ENCODE results near the gene DRD4. TPM values are rescaled to one million over a fixed set of nuclear protein-coding genes. Genes with fewer than 3 reads are reported as not detected.
"Not testable (repeated sequence)": the region's sequence is repeated elsewhere in the genome, so short reads cannot be mapped to it uniquely, and the experiment has no call there.

DRD4 gene
- total RNA-seq, 1 donor from 2014 or later, result 0.49 TPM

GRCh38 chr11:688681-689080 lies 51.6 kb downstream of the DRD4 start:
- intact Hi-C loops (cut with micrococcal nuclease), result no loop called here
- DNase-seq (no peak), ATAC-seq (ENCODE audit: low read depth) (no peak)
- Mint-ChIP-seq H3K9me3 (no peaks in the 10 kb centered on the region), H3K36me3 (ENCODE audit: low read depth) (peaks cover 53% of the 10 kb centered on the region), H3K4me1 (peaks cover 19% of the 10 kb centered on the region), H3K27ac (no peak overlapping the region), H3K27me3 (no peaks in the 10 kb centered on the region), H3K4me3 (no peak overlapping the region)
- TF ChIP-seq CTCF (IDR thresholded peaks at IDR 0.05), result no peak
- ChIA-PET CTCF (no interaction called here), POLR2A (no interaction called here)

DNA sequence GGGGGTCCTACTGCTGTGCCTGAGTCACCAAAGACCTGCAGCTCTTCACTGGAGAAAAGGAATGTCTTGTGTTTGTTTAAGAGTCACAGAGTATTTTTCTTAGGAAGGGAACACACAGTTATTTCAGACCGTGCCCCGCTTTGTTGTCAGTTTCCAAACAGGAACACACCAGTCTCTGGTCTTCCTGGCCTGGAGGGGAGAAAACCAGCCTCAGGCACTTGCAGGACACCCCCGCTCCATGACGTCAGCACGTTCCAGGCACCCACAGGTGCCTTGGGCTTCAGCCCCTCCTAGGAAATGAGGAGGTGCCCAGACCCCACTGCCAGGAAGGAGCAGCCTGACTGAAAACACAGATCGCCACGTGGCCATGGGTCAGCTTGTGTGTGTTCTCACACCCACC lies 52.6 kb downstream of the DRD4 start:
- H3K4me1 Mint-ChIP-seq, result peaks cover 24% of the 10 kb centered on the region
- TF ChIP-seq CTCF (IDR thresholded peaks at IDR 0.05), result no peak
- no peaks in the 10 kb centered on the region for H3K27me3 Mint-ChIP-seq
- H3K36me3 Mint-ChIP-seq (ENCODE audit: low read depth), result peaks cover 43% of the 10 kb centered on the region
- no peak overlapping the region for H3K27ac Mint-ChIP-seq
- intact Hi-C loops (cut with micrococcal nuclease), result loop anchor here (10.0 kb wide), 1 partner anchor 695 kb away; the partner anchor contains the start of gene BRSK2
- ATAC-seq (ENCODE audit: low read depth), result no peak
- POLR2A ChIA-PET, result no interaction called here
- no peaks in the 10 kb centered on the region for H3K9me3 Mint-ChIP-seq
- no peak for DNase-seq
- H3K4me3 Mint-ChIP-seq, result no peak overlapping the region
- CTCF ChIA-PET, result no interaction called here

DNA sequence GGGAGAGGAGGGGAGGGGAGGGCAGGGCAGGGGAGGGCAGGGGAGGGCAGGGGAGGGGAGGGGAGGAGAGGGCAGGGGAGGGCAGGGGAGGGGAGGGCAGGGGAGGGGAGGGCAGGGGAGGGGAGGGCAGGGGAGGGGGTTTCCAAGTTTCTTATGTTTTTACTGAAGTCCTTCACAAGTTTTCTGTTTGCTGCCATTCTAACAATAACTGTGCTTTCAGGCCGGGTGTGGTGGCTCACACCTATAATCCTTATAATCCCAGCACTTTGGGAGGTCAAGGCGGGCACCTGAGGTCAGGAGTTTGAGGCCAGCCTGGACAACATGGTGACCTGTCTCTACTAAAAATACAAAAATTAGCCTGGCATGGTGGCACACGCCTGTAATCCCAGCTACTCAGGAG lies 53.2 kb downstream of the DRD4 start:
- CTCF ChIA-PET, result interaction anchor here (9.7 kb wide), 1 partner anchor 34 kb away, joined by 70 read pairs; no protein-coding TSS in a partner anchor
- H3K4me3 Mint-ChIP-seq, result not testable (repeated sequence)

More for the DNA sequence above, 53.2 kb downstream of the DRD4 start:
- intact Hi-C loops (cut with micrococcal nuclease), result loop anchor here (10.0 kb wide), 1 partner anchor 695 kb away; the partner anchor contains the start of gene BRSK2
- H3K27me3 Mint-ChIP-seq; H3K9me3 Mint-ChIP-seq; POLR2A ChIA-PET; ATAC-seq (ENCODE audit: low read depth); DNase-seq; H3K27ac Mint-ChIP-seq: not testable (repeated sequence)
- Mint-ChIP-seq H3K4me1 (peaks cover 24% of the 10 kb centered on the region), H3K36me3 (ENCODE audit: low read depth) (peaks cover 41% of the 10 kb centered on the region)

Other genes with a start within 250 kb of the DRD4 start
- 0.18 TPM in 1 of 2 replicates, not detected in the other for gene PKP3, start 243.1 kb upstream of the DRD4 start, total RNA-seq
- gene SIGIRR, start 222.3 kb upstream of the DRD4 start, total RNA-seq, result 19.8 and 24.2 TPM in 2 replicates
- 37.2 and 46.1 TPM in 2 replicates for gene ANO9, start 195.3 kb upstream of the DRD4 start, total RNA-seq
- 17.8 and 22.0 TPM in 2 replicates for gene PTDSS2, start 187.0 kb upstream of the DRD4 start, total RNA-seq
- gene RNH1, start 130.0 kb upstream of the DRD4 start, total RNA-seq, result 101 and 103 TPM in 2 replicates
- 37.2 and 43.9 TPM in 2 replicates for gene HRAS, start 101.7 kb upstream of the DRD4 start, total RNA-seq
- gene LRRC56, start 99.7 kb upstream of the DRD4 start, total RNA-seq, result 7.1 and 7.9 TPM in 2 replicates
- 8.6 and 9.1 TPM in 2 replicates for gene LMNTD2, start 76.5 kb upstream of the DRD4 start, total RNA-seq
- 14.2 and 14.9 TPM in 2 replicates for gene RASSF7, start 76.3 kb upstream of the DRD4 start, total RNA-seq
- gene PHRF1, start 60.8 kb upstream of the DRD4 start, total RNA-seq, result 42.7 and 49.6 TPM in 2 replicates
- 74.1 and 75.5 TPM in 2 replicates for gene IRF7, start 21.3 kb upstream of the DRD4 start, total RNA-seq
- not detected in 2 replicates for gene CDHR5, start 12.3 kb upstream of the DRD4 start, total RNA-seq
- gene SCT, start 10.1 kb upstream of the DRD4 start, total RNA-seq, result not detected in 2 replicates
- 36.1 and 39.8 TPM in 2 replicates for gene DEAF1, start 58.0 kb downstream of the DRD4 start, total RNA-seq
- gene TMEM80, start 58.5 kb downstream of the DRD4 start, total RNA-seq, result 34.1 and 44.4 TPM in 2 replicates
- gene EPS8L2, start 69.0 kb downstream of the DRD4 start, total RNA-seq, result 5.6 and 5.9 TPM in 2 replicates
- 194 and 244 TPM in 2 replicates for gene TALDO1, start 110.2 kb downstream of the DRD4 start, total RNA-seq
- 60.3 and 63.3 TPM in 2 replicates for gene GATD1, start 140.2 kb downstream of the DRD4 start, total RNA-seq
- gene CEND1, start 152.8 kb downstream of the DRD4 start, total RNA-seq, result 0.27 and 0.34 TPM in 2 replicates
- 30.1 and 35.4 TPM in 2 replicates for gene SLC25A22, start 161.0 kb downstream of the DRD4 start, total RNA-seq
- gene PIDD1, start 168.0 kb downstream of the DRD4 start, total RNA-seq, result 21.3 and 25.6 TPM in 2 replicates
- gene RPLP2, start 172.7 kb downstream of the DRD4 start, total RNA-seq, result 4,124 and 4,449 TPM in 2 replicates
- gene PNPLA2, start 181.6 kb downstream of the DRD4 start, total RNA-seq, result 52.9 and 53.2 TPM in 2 replicates
- gene CRACR2B, start 190.7 kb downstream of the DRD4 start, total RNA-seq, result 4.1 and 4.5 TPM in 2 replicates
- 14.4 and 14.5 TPM in 2 replicates for gene CD151, start 195.7 kb downstream of the DRD4 start, total RNA-seq
- 83.9 and 90.2 TPM in 2 replicates for gene POLR2L, start 205.3 kb downstream of the DRD4 start, total RNA-seq
- 2.2 and 2.3 TPM in 2 replicates for gene TSPAN4, start 205.6 kb downstream of the DRD4 start, total RNA-seq